ENCODE data around the gene KPNB1.

KPNB1 gene

GRCh38 chr17:47686664-47687327, 37.1 kb downstream of the KPNB1 start:
- no peaks in the 10 kb centered on the region for H3K9me3 ChIP-seq (ENCODE audit: control insufficient read depth, low read length)
- DNase-seq, result no peak
- no peak overlapping the region for H3K4me3 ChIP-seq (ENCODE audit: insufficient read depth, low read depth, low read length, poor library complexity, severe bottlenecking)
- peaks cover 28% of the 10 kb centered on the region for H3K36me3 ChIP-seq (ENCODE audit: control insufficient read depth, insufficient read depth, low read length)
- H3K27ac ChIP-seq (ENCODE audit: insufficient read depth, low read length, poor library complexity, severe bottlenecking), result no peak overlapping the region
- no peaks in the 10 kb centered on the region for H3K4me1 ChIP-seq (ENCODE audit: control insufficient read depth, insufficient read depth, low read length, poor library complexity, severe bottlenecking)
- H3K27me3 ChIP-seq (replicated peaks; ENCODE audit: control insufficient read depth, insufficient read depth, low read length, poor library complexity, severe bottlenecking), result no peaks in the 10 kb centered on the region

GRCh38 chr17:47687328-47687690, 37.6 kb downstream of the KPNB1 start:
- DNase-seq, result no peak
- no peaks in the 10 kb centered on the region for H3K27me3 ChIP-seq (replicated peaks; ENCODE audit: control insufficient read depth, insufficient read depth, low read length, poor library complexity, severe bottlenecking)
- no peak overlapping the region for H3K27ac ChIP-seq (ENCODE audit: insufficient read depth, low read length, poor library complexity, severe bottlenecking)
- H3K36me3 ChIP-seq (ENCODE audit: control insufficient read depth, insufficient read depth, low read length), result peaks cover 22% of the 10 kb centered on the region
- no peaks in the 10 kb centered on the region for H3K4me1 ChIP-seq (ENCODE audit: control insufficient read depth, insufficient read depth, low read length, poor library complexity, severe bottlenecking)
- H3K4me3 ChIP-seq (ENCODE audit: insufficient read depth, low read depth, low read length, poor library complexity, severe bottlenecking), result no peak overlapping the region
- H3K9me3 ChIP-seq (ENCODE audit: control insufficient read depth, low read length), result no peaks in the 10 kb centered on the region

- H3K9me3 ChIP-seq (ENCODE audit: control insufficient read depth, low read length), result no peaks in the 10 kb centered on the region
- no peaks in the 10 kb centered on the region for H3K27me3 ChIP-seq (replicated peaks; ENCODE audit: control insufficient read depth, insufficient read depth, low read length, poor library complexity, severe bottlenecking)
- DNase-seq, result no peak
- peaks cover 4% of the 10 kb centered on the region for H3K4me1 ChIP-seq (ENCODE audit: control insufficient read depth, insufficient read depth, low read length, poor library complexity, severe bottlenecking)
- H3K36me3 ChIP-seq (ENCODE audit: control insufficient read depth, insufficient read depth, low read length), result peaks cover 18% of the 10 kb centered on the region
- no peak overlapping the region for H3K27ac ChIP-seq (ENCODE audit: insufficient read depth, low read length, poor library complexity, severe bottlenecking)
- no peak overlapping the region for H3K4me3 ChIP-seq (ENCODE audit: insufficient read depth, low read depth, low read length, poor library complexity, severe bottlenecking)
Measured at GRCh38 chr17:47687748-47688147, 38.0 kb downstream of the KPNB1 start.

- H3K27me3 ChIP-seq (replicated peaks; ENCODE audit: control insufficient read depth, insufficient read depth, low read length, poor library complexity, severe bottlenecking), result no peaks in the 10 kb centered on the region
- no peak for DNase-seq
Measured at GRCh38 chr17:47690121-47690520, 40.4 kb downstream of the KPNB1 start.

GRCh38 chr17:47692137-47692894, 42.6 kb downstream of the KPNB1 start:
- Histone ChIP-seq H3K4me3 (ENCODE audit: insufficient read depth, low read depth, low read length, poor library complexity, severe bottlenecking) (no peak overlapping the region), H3K36me3 (ENCODE audit: control insufficient read depth, insufficient read depth, low read length) (no peaks in the 10 kb centered on the region), H3K4me1 (ENCODE audit: control insufficient read depth, insufficient read depth, low read length, poor library complexity, severe bottlenecking) (peaks cover 16% of the 10 kb centered on the region), H3K27me3 (replicated peaks; ENCODE audit: control insufficient read depth, insufficient read depth, low read length, poor library complexity, severe bottlenecking) (no peaks in the 10 kb centered on the region), H3K9me3 (ENCODE audit: control insufficient read depth, low read length) (no peaks in the 10 kb centered on the region), H3K27ac (ENCODE audit: insufficient read depth, low read length, poor library complexity, severe bottlenecking) (no peak overlapping the region)
- no peak for DNase-seq

More at GRCh38 chr17:47690121-47690520, 40.4 kb downstream of the KPNB1 start:
- Histone ChIP-seq H3K36me3 (ENCODE audit: control insufficient read depth, insufficient read depth, low read length) (peaks cover under 1% of the 10 kb centered on the region), H3K27ac (ENCODE audit: insufficient read depth, low read length, poor library complexity, severe bottlenecking) (no peak overlapping the region), H3K9me3 (ENCODE audit: control insufficient read depth, low read length) (no peaks in the 10 kb centered on the region), H3K4me3 (ENCODE audit: insufficient read depth, low read depth, low read length, poor library complexity, severe bottlenecking) (no peak overlapping the region), H3K4me1 (ENCODE audit: control insufficient read depth, insufficient read depth, low read length, poor library complexity, severe bottlenecking) (peaks cover 10% of the 10 kb centered on the region)

GRCh38 chr17:47692895-47693730, 43.4 kb downstream of the KPNB1 start:
- no peak for DNase-seq
- no peak overlapping the region for H3K27ac ChIP-seq (ENCODE audit: insufficient read depth, low read length, poor library complexity, severe bottlenecking)
- H3K4me3 ChIP-seq (ENCODE audit: insufficient read depth, low read depth, low read length, poor library complexity, severe bottlenecking), result peak overlapping the region; percentile 89
- no peaks in the 10 kb centered on the region for H3K9me3 ChIP-seq (ENCODE audit: control insufficient read depth, low read length)
- no peaks in the 10 kb centered on the region for H3K27me3 ChIP-seq (replicated peaks; ENCODE audit: control insufficient read depth, insufficient read depth, low read length, poor library complexity, severe bottlenecking)
- no peaks in the 10 kb centered on the region for H3K36me3 ChIP-seq (ENCODE audit: control insufficient read depth, insufficient read depth, low read length)
- peaks cover 16% of the 10 kb centered on the region for H3K4me1 ChIP-seq (ENCODE audit: control insufficient read depth, insufficient read depth, low read length, poor library complexity, severe bottlenecking)

- peak within 1 kb of the TSS; percentile 89 for H3K4me3 ChIP-seq (ENCODE audit: insufficient read depth, low read depth, low read length, poor library complexity, severe bottlenecking)
- DNase-seq, result peak in 2 of 3 donors; percentile 36 to 37
- H3K27me3 ChIP-seq (replicated peaks; ENCODE audit: control insufficient read depth, insufficient read depth, low read length, poor library complexity, severe bottlenecking), result no peaks in the 10 kb centered on the region
- peaks cover 17% of the 10 kb centered on the region for H3K4me1 ChIP-seq (ENCODE audit: control insufficient read depth, insufficient read depth, low read length, poor library complexity, severe bottlenecking)
- H3K27ac ChIP-seq (ENCODE audit: insufficient read depth, low read length, poor library complexity, severe bottlenecking), result peak within 1 kb of the TSS; percentile 48
- no peaks in the 10 kb centered on the region for H3K36me3 ChIP-seq (ENCODE audit: control insufficient read depth, insufficient read depth, low read length)
- H3K9me3 ChIP-seq (ENCODE audit: control insufficient read depth, low read length), result no peaks in the 10 kb centered on the region
Measured at GRCh38 chr17:47693731-47694580, 44.2 kb downstream of the KPNB1 start, which contains the start of gene TBKBP1. TBKBP1 (plus strand) TSS chr17:47694161; CDS start chr17:47696113, 1,952 bp downstream.

GRCh38 chr17:47694581-47695428, 45.1 kb downstream of the KPNB1 start:
- peaks cover 21% of the 10 kb centered on the region for H3K4me1 ChIP-seq (ENCODE audit: control insufficient read depth, insufficient read depth, low read length, poor library complexity, severe bottlenecking)
- no peaks in the 10 kb centered on the region for H3K9me3 ChIP-seq (ENCODE audit: control insufficient read depth, low read length)
- H3K27ac ChIP-seq (ENCODE audit: insufficient read depth, low read length, poor library complexity, severe bottlenecking), result peak overlapping the region; percentile 48
- no peaks in the 10 kb centered on the region for H3K36me3 ChIP-seq (ENCODE audit: control insufficient read depth, insufficient read depth, low read length)
- peak overlapping the region; percentile 89 for H3K4me3 ChIP-seq (ENCODE audit: insufficient read depth, low read depth, low read length, poor library complexity, severe bottlenecking)
- DNase-seq, result no peak
- no peaks in the 10 kb centered on the region for H3K27me3 ChIP-seq (replicated peaks; ENCODE audit: control insufficient read depth, insufficient read depth, low read length, poor library complexity, severe bottlenecking)

Data from effector memory CD4-positive, alpha-beta T cell (primary cell).